ENCODE data around the gene TFCP2.

The TFCP2 gene

GRCh38 chr12:51160814-51161459, 12.0 kb downstream of the TFCP2 start:
- no peak for TF ChIP-seq CTCF (IDR thresholded peaks at IDR 0.05; ENCODE audit: control insufficient read depth, insufficient read depth, low read depth, low read length, missing control alignments)
- no peak overlapping the region for H3K4me3 ChIP-seq (ENCODE audit: control insufficient read depth, low read depth, low read length)
- DNase-seq (ENCODE audit: low read depth), result no peak

- H3K4me3 ChIP-seq (ENCODE audit: control insufficient read depth, low read depth, low read length), result no peak overlapping the region
- TF ChIP-seq CTCF (IDR thresholded peaks at IDR 0.05; ENCODE audit: control insufficient read depth, insufficient read depth, low read depth, low read length, missing control alignments), result no peak
- no peak for DNase-seq (ENCODE audit: low read depth)
Observed at GRCh38 chr12:51156245-51156765, 16.6 kb downstream of the TFCP2 start.

- TF ChIP-seq CTCF (IDR thresholded peaks at IDR 0.05; ENCODE audit: control insufficient read depth, insufficient read depth, low read depth, low read length, missing control alignments), result no peak
Observed at GRCh38 chr12:51152953-51153352, 20.0 kb downstream of the TFCP2 start.

GRCh38 chr12:51150777-51151176, 22.2 kb downstream of the TFCP2 start:
- no peak for TF ChIP-seq CTCF (IDR thresholded peaks at IDR 0.05; ENCODE audit: control insufficient read depth, insufficient read depth, low read depth, low read length, missing control alignments)
- no peak for DNase-seq (ENCODE audit: low read depth)
- H3K4me3 ChIP-seq (ENCODE audit: control insufficient read depth, low read depth, low read length), result no peak overlapping the region

More at GRCh38 chr12:51152953-51153352, 20.0 kb downstream of the TFCP2 start:
- no peak for DNase-seq (ENCODE audit: low read depth)
- H3K4me3 ChIP-seq (ENCODE audit: control insufficient read depth, low read depth, low read length), result no peak overlapping the region

- no peak overlapping the region for H3K4me3 ChIP-seq (ENCODE audit: control insufficient read depth, low read depth, low read length)
- no peak for DNase-seq (ENCODE audit: low read depth)
- no peak for TF ChIP-seq CTCF (IDR thresholded peaks at IDR 0.05; ENCODE audit: control insufficient read depth, insufficient read depth, low read depth, low read length, missing control alignments)
Observed at GRCh38 chr12:51147309-51147708, 25.6 kb downstream of the TFCP2 start.

- DNase-seq (ENCODE audit: low read depth), result no peak
- TF ChIP-seq CTCF (IDR thresholded peaks at IDR 0.05; ENCODE audit: control insufficient read depth, insufficient read depth, low read depth, low read length, missing control alignments), result no peak
- no peak overlapping the region for H3K4me3 ChIP-seq (ENCODE audit: control insufficient read depth, low read depth, low read length)
Observed at GRCh38 chr12:51139292-51139844, 33.6 kb downstream of the TFCP2 start.

Measured in AG09309 (cell line).